ENCODE data around the gene ELP5. TPM values are rescaled to one million over a fixed set of nuclear protein-coding genes. Genes with fewer than 3 reads are reported as not detected.
A peak's percentile ranks its signal among the peaks of the same experiment; 100 is the strongest.

The ELP5 gene
- total and polyA plus RNA-seq, 10 of the 15 experiments (the other 5 are each of a cell fraction or from before 2014, with no cell fraction given), result 41.1 to 109 (median 77.5) TPM

DNA sequence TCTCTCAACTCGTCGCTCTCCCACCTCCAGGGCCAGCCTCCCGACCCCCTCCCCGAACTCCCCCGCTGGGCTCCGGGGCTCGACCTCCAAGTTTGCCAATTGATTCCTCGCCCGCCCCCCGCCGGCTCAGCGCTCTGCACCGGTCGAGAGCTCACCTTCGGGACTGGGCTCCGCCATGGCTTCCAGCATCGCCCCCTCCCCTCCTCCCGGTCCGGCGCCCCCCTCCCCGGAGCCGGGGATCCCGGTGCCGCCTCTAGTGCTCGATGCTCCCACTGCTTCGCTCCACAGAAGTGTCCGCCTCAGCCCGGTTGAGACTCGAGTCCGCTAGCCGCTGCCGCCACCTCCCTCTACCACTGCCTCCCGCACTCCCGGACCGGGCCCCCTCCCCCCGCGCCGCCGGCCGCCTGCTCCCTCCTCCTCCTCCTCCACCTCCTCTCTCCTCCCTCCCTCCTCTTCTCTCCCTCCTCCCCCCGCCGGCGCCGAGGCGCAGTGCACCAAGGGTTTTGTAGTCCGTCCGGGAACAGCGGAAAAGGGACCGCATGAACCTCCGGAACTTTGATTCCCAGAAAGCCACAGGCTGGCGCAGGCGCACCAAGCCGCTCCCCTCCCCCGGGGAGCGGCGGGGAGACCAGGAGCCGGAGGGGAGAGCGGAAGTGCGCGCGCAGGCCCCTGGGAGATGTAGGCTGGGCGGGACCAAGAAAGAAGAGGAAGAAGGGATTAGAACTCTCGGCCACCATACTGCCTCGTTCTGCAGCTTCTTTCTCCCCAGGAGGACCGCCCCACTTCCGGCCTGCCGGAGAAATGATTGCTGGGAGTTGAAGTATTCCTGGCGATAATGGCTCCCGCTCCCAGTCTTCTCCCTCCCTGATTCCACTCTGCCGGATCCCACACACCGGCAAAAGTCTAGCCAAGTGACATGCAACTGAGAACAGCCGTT, 12.7 kb upstream of the ELP5 start, which contains the start of gene PHF23 (continued):
- TF ChIP-seq, protein P1, sequence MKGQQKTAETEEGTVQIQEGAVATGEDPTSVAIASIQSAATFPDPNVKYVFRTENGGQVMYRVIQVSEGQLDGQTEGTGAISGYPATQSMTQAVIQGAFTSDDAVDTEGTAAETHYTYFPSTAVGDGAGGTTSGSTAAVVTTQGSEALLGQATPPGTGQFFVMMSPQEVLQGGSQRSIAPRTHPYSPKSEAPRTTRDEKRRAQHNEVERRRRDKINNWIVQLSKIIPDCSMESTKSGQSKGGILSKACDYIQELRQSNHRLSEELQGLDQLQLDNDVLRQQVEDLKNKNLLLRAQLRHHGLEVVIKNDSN (IDR thresholded peaks at IDR 0.05; ENCODE audit: borderline replicate concordance, extremely low read length, insufficient read depth, low read depth, low read length), result no peak
- TF ChIP-seq NBN (IDR thresholded peaks at IDR 0.05), result peak; percentile 83
- peak in 1 of 2 experiments; percentile 14; a peak in 1 of 4 replicates for TF ChIP-seq EP300 (IDR thresholded peaks at IDR 0.05; ENCODE audit: borderline replicate concordance in 1 of 2, control insufficient read depth in 1 of 2, low read depth in 2 of 2, low read length in 2 of 2)
- peak; percentile 60; the same call in 1 of the 2 replicates for TF ChIP-seq LARP7 (IDR thresholded peaks at IDR 0.05)
- TF ChIP-seq EED (IDR thresholded peaks at IDR 0.05; ENCODE audit: low read depth), result peak; percentile 51
- no peak for TF ChIP-seq SP1 (IDR thresholded peaks at IDR 0.05; ENCODE audit: low read depth, low read length)
- peak; percentile 100 for TF ChIP-seq NFXL1 (IDR thresholded peaks at IDR 0.05; ENCODE audit: borderline replicate concordance)
- TF ChIP-seq, protein P2, sequence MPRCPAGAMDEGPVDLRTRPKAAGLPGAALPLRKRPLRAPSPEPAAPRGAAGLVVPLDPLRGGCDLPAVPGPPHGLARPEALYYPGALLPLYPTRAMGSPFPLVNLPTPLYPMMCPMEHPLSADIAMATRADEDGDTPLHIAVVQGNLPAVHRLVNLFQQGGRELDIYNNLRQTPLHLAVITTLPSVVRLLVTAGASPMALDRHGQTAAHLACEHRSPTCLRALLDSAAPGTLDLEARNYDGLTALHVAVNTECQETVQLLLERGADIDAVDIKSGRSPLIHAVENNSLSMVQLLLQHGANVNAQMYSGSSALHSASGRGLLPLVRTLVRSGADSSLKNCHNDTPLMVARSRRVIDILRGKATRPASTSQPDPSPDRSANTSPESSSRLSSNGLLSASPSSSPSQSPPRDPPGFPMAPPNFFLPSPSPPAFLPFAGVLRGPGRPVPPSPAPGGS (IDR thresholded peaks at IDR 0.05; ENCODE audit: borderline replicate concordance, insufficient read depth, low read depth, low read length, poor library complexity, severe bottlenecking), result peak; percentile 30
- TF ChIP-seq GABPA (IDR thresholded peaks at IDR 0.05; ENCODE audit: low read depth), result peak; percentile 95
- peak; percentile 87; the same call in 1 of the 2 replicates for TF ChIP-seq HDGF (IDR thresholded peaks at IDR 0.05)
- peak; percentile 70 for TF ChIP-seq POLR2A (IDR thresholded peaks at IDR 0.05; ENCODE audit: low read depth, low read length)
- peak; percentile 71 for TF ChIP-seq RELA (IDR thresholded peaks at IDR 0.05; ENCODE audit: borderline replicate concordance, partially characterized antibody)
- peak; percentile 78 for TF ChIP-seq NR2C1 (IDR thresholded peaks at IDR 0.05)
- TF ChIP-seq NRF1 (conservative IDR thresholded peaks at IDR 0.05; ENCODE audit: low read depth, low read length), result peak; percentile 94
- TF ChIP-seq, protein P3, sequence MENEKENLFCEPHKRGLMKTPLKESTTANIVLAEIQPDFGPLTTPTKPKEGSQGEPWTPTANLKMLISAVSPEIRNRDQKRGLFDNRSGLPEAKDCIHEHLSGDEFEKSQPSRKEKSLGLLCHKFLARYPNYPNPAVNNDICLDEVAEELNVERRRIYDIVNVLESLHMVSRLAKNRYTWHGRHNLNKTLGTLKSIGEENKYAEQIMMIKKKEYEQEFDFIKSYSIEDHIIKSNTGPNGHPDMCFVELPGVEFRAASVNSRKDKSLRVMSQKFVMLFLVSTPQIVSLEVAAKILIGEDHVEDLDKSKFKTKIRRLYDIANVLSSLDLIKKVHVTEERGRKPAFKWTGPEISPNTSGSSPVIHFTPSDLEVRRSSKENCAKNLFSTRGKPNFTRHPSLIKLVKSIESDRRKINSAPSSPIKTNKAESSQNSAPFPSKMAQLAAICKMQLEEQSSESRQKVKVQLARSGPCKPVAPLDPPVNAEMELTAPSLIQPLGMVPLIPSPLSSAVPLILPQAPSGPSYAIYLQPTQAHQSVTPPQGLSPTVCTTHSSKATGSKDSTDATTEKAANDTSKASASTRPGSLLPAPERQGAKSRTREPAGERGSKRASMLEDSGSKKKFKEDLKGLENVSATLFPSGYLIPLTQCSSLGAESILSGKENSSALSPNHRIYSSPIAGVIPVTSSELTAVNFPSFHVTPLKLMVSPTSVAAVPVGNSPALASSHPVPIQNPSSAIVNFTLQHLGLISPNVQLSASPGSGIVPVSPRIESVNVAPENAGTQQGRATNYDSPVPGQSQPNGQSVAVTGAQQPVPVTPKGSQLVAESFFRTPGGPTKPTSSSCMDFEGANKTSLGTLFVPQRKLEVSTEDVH (IDR thresholded peaks at IDR 0.05; ENCODE audit: low read depth, partially characterized antibody), result peak; percentile 55
- TF ChIP-seq CREM (IDR thresholded peaks at IDR 0.05; ENCODE audit: low read depth), result peak; percentile 87; the same call in 1 of the 2 replicates
- peak; percentile 51 for TF ChIP-seq MXI1 (IDR thresholded peaks at IDR 0.05; ENCODE audit: low read depth, low read length)
- TF ChIP-seq, protein P4, sequence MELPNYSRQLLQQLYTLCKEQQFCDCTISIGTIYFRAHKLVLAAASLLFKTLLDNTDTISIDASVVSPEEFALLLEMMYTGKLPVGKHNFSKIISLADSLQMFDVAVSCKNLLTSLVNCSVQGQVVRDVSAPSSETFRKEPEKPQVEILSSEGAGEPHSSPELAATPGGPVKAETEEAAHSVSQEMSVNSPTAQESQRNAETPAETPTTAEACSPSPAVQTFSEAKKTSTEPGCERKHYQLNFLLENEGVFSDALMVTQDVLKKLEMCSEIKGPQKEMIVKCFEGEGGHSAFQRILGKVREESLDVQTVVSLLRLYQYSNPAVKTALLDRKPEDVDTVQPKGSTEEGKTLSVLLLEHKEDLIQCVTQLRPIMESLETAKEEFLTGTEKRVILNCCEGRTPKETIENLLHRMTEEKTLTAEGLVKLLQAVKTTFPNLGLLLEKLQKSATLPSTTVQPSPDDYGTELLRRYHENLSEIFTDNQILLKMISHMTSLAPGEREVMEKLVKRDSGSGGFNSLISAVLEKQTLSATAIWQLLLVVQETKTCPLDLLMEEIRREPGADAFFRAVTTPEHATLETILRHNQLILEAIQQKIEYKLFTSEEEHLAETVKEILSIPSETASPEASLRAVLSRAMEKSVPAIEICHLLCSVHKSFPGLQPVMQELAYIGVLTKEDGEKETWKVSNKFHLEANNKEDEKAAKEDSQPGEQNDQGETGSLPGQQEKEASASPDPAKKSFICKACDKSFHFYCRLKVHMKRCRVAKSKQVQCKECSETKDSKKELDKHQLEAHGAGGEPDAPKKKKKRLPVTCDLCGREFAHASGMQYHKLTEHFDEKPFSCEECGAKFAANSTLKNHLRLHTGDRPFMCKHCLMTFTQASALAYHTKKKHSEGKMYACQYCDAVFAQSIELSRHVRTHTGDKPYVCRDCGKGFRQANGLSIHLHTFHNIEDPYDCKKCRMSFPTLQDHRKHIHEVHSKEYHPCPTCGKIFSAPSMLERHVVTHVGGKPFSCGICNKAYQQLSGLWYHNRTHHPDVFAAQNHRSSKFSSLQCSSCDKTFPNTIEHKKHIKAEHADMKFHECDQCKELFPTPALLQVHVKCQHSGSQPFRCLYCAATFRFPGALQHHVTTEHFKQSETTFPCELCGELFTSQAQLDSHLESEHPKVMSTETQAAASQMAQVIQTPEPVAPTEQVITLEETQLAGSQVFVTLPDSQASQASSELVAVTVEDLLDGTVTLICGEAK (IDR thresholded peaks at IDR 0.05; ENCODE audit: borderline replicate concordance), result peak; percentile 97
- TF ChIP-seq RFX5 (IDR thresholded peaks at IDR 0.05; ENCODE audit: low read depth, low read length), result no peak
- no peak for TF ChIP-seq SMC3 (IDR thresholded peaks at IDR 0.05; ENCODE audit: borderline replicate concordance, low read length)
